NCI-H2171 treated with DMSO at 0.1 percent for 48 hours (cell line): ENCODE data around the gene MAP7.
A peak's percentile ranks its signal among the peaks of the same experiment; 100 is the strongest.

ENCODE experiments used
- DNase-seq: peaks from one replicate; lab custom pipeline; 2025; lab: John Stamatoyannopoulos, UW

MAP7 gene

GRCh38 chr6:136528477-136528876 lies 21.7 kb downstream of the MAP7 start:
- DNase-seq: no peak

GRCh38 chr6:136527831-136528230 lies 22.4 kb downstream of the MAP7 start:
- no peak for DNase-seq

- DNase-seq: no peak
Observed at GRCh38 chr6:136526937-136527336, 23.3 kb downstream of the MAP7 start.

- peak; percentile 90 for DNase-seq
Observed at GRCh38 chr6:136526196-136526930, 23.9 kb downstream of the MAP7 start.

- no peak for DNase-seq
Observed at GRCh38 chr6:136525586-136526195, 24.5 kb downstream of the MAP7 start.

GRCh38 chr6:136524936-136525413 lies 25.2 kb downstream of the MAP7 start:
- DNase-seq: peak; percentile 30

- no peak for DNase-seq
Observed at GRCh38 chr6:136524339-136524935, 25.8 kb downstream of the MAP7 start.

GRCh38 chr6:136523196-136523595 lies 27.0 kb downstream of the MAP7 start:
- DNase-seq: no peak

GRCh38 chr6:136522636-136523035 lies 27.6 kb downstream of the MAP7 start:
- DNase-seq: no peak

GRCh38 chr6:136521911-136522310 lies 28.3 kb downstream of the MAP7 start:
- DNase-seq: no peak

- DNase-seq: no peak
Observed at GRCh38 chr6:136521427-136521826, 28.8 kb downstream of the MAP7 start.

- DNase-seq: peak; percentile 41
Observed at GRCh38 chr6:136520517-136520916, 29.7 kb downstream of the MAP7 start.

- no peak for DNase-seq
Observed at GRCh38 chr6:136517582-136517981, 32.6 kb downstream of the MAP7 start.

GRCh38 chr6:136517002-136517401 lies 33.2 kb downstream of the MAP7 start:
- DNase-seq: no peak

- no peak for DNase-seq
Observed at GRCh38 chr6:136514591-136514990, 35.6 kb downstream of the MAP7 start.

- no peak for DNase-seq
Observed at GRCh38 chr6:136511926-136512325, 38.3 kb downstream of the MAP7 start.

GRCh38 chr6:136511397-136511796 lies 38.8 kb downstream of the MAP7 start:
- no peak for DNase-seq

- DNase-seq: peak; percentile 26
Observed at GRCh38 chr6:136510782-136511181, 39.4 kb downstream of the MAP7 start.

GRCh38 chr6:136510299-136510698 lies 39.9 kb downstream of the MAP7 start:
- DNase-seq: no peak

GRCh38 chr6:136508725-136509392 lies 41.4 kb downstream of the MAP7 start:
- no peak for DNase-seq

- DNase-seq: no peak
Observed at GRCh38 chr6:136506124-136506799, 44.0 kb downstream of the MAP7 start.
